ENCODE results near the gene SUSD1. TPM values are rescaled to one million over a fixed set of nuclear protein-coding genes. Genes with fewer than 3 reads are reported as not detected.

Gene SUSD1
- total and polyA plus RNA-seq, 10 donors: 4.4 to 26.8 (median 20.2) TPM

GRCh38 chr9:112103405-112103804 is 71.7 kb downstream of the SUSD1 start:
- Histone ChIP-seq H3K36me3 (peaks cover 0 to 30% (median 0%) of the 10 kb centered on the region in 6 donors), H3K4me1 (peaks cover 0 to 63% (median 18%) of the 10 kb centered on the region in 6 donors), H3K27me3 (replicated peaks in 1 of 7) (no peaks in the 10 kb centered on the region), H3K27ac (peak overlapping the region in 3 of 8 donors; percentile 52 to 77 (median 69)), H3K4me3 (no peak overlapping the region), H3K9me3 (no peaks in the 10 kb centered on the region)
- no peak for DNase-seq
- intact Hi-C loops (cut with DNase I; ENCODE audit: low total_unique reads): no loop called here
- 84 to 94% (median 88%) methylated on average over 5 of the region's 5 CpGs for WGBS, 5 donors
- TF ChIP-seq, protein P1, sequence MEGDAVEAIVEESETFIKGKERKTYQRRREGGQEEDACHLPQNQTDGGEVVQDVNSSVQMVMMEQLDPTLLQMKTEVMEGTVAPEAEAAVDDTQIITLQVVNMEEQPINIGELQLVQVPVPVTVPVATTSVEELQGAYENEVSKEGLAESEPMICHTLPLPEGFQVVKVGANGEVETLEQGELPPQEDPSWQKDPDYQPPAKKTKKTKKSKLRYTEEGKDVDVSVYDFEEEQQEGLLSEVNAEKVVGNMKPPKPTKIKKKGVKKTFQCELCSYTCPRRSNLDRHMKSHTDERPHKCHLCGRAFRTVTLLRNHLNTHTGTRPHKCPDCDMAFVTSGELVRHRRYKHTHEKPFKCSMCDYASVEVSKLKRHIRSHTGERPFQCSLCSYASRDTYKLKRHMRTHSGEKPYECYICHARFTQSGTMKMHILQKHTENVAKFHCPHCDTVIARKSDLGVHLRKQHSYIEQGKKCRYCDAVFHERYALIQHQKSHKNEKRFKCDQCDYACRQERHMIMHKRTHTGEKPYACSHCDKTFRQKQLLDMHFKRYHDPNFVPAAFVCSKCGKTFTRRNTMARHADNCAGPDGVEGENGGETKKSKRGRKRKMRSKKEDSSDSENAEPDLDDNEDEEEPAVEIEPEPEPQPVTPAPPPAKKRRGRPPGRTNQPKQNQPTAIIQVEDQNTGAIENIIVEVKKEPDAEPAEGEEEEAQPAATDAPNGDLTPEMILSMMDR (IDR thresholded peaks at IDR 0.05 in 8 of 11, conservative IDR thresholded peaks at IDR 0.05 in 3 of 11): no peak
- TF ChIP-seq POLR2A (IDR thresholded peaks at IDR 0.05): no peak
- no peak for TF ChIP-seq POLR2AphosphoS5 (IDR thresholded peaks at IDR 0.05)

DNA sequence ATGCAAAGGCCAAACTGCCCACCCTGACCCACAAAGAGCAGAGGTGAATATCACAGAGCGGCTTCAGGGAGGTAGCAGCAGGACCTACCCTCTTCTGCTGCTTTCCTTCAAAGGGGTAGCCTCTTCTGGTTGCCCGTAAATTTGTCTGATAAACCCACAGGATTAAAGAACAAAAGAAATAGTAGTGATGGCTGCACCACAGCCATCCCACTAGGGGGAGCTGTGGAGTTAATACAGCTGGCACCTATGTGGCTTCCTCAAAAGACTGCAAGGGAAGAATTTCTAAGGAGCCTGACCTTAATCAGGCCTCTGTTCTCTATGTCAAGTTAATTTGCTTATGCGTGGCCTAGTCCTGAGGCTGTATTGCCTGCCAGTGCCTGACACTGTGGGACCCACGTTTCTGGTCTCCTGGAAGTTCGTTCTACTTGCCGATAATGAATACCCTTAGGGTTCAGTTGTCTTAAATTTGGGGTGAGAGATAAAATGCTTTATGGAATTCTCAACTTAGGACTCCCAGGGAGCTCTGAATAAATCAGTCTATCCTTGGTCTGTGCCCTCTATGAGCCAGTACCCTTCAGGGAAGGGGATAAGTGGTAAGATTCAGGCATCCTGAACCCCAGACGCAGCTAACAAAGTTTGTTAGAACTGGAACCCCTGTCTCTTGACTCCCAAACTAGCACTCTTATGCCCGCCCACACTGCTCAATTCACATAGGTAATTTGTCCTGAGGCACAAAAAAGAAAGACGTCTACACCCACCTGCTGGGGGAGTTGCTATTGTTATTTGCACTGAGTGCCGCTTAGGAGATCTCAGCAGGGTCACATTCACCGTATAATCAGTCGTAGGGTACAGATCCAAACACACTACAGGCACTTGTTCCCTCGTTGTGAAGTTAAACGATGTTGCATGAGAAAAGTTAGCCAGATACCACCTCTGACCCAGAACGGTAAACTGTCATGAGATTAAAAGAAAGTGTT is 77.1 kb downstream of the SUSD1 start:
- DNase-seq: peak; percentile 79
- 68 to 77% (median 74%) methylated on average over 15 of the region's 15 CpGs for WGBS, 5 donors
- Histone ChIP-seq H3K4me3 (no peak overlapping the region), H3K4me1 (peaks cover 0 to 47% (median 8%) of the 10 kb centered on the region in 6 donors), H3K27me3 (replicated peaks in 1 of 7) (no peaks in the 10 kb centered on the region), H3K36me3 (peaks cover 0 to 21% (median 0%) of the 10 kb centered on the region in 6 donors), H3K27ac (no peak overlapping the region), H3K9me3 (no peaks in the 10 kb centered on the region)
- TF ChIP-seq POLR2AphosphoS5 (IDR thresholded peaks at IDR 0.05): no peak
- TF ChIP-seq, protein P1 (IDR thresholded peaks at IDR 0.05 in 8 of 11, conservative IDR thresholded peaks at IDR 0.05 in 3 of 11): peak; percentile 56 to 93 (median 85)
- intact Hi-C loops (cut with DNase I; ENCODE audit: low total_unique reads): no loop called here

DNA sequence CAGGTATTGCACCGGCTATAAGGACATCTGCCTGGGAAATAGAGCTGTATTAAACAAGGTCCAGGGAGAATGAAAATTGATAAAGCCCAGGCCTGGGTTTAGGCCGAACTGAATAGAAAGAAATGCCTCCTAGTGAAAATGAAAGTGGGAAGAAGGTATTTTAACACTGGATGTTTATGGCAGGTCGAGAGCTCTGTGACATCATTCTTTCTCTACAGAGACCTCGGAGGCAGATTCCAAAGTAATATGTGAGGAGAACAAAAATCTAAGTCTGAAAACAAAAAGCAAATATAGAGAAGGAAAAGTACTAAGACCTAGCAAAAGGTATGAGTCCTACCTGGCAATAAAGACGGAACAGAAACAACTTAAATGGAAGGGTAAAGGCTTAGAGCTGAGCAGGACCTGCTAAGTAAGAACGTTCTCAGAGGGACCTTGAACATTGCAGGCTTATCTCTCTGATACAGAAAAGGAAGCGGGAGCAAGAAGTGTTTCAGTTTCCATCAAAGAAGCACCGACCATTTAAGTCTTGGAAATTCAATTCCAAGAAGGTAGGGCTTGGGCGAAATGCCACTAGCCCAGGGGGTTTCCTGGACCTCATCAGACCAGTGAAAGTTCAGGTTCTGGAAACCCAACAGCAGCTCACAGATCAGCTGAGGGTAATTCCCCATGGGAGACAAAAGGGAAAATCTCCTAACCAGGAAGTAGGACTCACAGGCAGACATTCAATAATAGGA is 80.0 kb downstream of the SUSD1 start:
- WGBS, 5 donors: 63 to 71% (median 64%) methylated on average over 9 of the region's 9 CpGs
- Histone ChIP-seq H3K4me3 (no peak overlapping the region), H3K27me3 (replicated peaks in 1 of 7) (no peaks in the 10 kb centered on the region), H3K27ac (no peak overlapping the region), H3K4me1 (peaks cover 0 to 30% (median 7%) of the 10 kb centered on the region in 6 donors), H3K9me3 (no peaks in the 10 kb centered on the region), H3K36me3 (peaks cover 0 to 17% (median 0%) of the 10 kb centered on the region in 6 donors)
- intact Hi-C loops (cut with DNase I; ENCODE audit: low total_unique reads): no loop called here
- DNase-seq: no peak
- TF ChIP-seq, protein P1 (IDR thresholded peaks at IDR 0.05 in 8 of 11, conservative IDR thresholded peaks at IDR 0.05 in 3 of 11): no peak
- TF ChIP-seq POLR2A (IDR thresholded peaks at IDR 0.05) (no peak), POLR2AphosphoS5 (IDR thresholded peaks at IDR 0.05) (no peak)

Measured in spleen (tissue), 11 donors.